HG02571 (cell line): ENCODE measurements around the gene CHAC2.
A peak's percentile ranks its signal among the peaks of the same experiment; 100 is the strongest.
"Not testable (repeated sequence)": the region's sequence is repeated elsewhere in the genome, so short reads cannot be mapped to it uniquely, and the experiment has no call there.

Experiments used
- ATAC-seq: cut with Tn5 transposase; IDR thresholded peaks from one replicate; pipeline ENCODE4 v1.9.1; 2021; ENCODE audit warnings: mild to moderate bottlenecking, moderate library complexity; ENCODE audit not compliant: unreplicated experiment

CHAC2 gene

GRCh38 chr2:53777134-53777533, 9.5 kb downstream of the CHAC2 start:
- no peak for ATAC-seq

DNA sequence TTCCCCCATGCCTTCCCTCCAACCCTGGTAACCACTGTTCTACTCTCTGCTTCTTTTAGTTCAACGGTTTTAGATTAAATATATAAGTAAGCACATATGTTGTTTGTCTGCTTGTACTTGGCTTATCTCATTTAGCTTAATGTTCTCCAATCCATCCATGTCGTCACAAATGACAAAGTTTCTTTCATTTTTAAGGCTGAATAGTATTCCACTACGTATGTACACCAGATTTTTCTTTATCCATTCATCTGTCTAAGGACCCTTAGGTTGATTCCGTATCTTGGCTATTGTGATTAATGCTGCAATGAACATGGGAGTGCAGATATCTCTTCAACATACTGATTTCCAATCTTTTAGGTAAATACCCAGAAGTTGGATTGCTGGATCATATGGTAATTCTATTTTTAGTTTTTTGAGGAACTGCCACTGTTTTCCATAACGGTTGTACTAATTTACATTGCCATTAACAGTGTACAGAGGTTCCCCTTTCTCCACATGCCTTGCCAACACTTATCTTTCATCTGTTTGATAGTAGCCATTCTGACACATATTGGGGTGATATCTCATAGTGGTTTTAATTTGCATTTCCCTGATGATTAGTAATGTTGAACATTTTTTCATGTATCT, 11.0 kb downstream of the CHAC2 start:
- ATAC-seq = no peak

DNA sequence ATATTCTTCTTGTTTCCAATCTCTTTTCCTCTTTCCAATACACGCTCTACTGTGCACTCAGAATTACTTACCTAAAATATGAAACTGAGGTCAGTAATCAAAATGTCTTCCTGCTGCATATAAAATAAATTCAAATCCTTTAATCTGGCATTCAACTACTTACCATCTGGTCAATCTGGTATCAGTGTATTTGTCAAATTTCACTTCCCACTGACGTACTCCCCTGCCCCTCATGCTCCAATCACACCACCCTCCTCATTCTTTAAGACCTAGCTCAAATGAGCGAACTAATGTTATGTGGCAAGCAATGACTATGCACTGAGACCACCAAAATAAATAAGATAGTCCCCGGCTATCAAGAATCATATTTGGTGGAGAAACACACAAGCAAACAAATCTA, 12.5 kb downstream of the CHAC2 start:
- ATAC-seq = no peak

DNA sequence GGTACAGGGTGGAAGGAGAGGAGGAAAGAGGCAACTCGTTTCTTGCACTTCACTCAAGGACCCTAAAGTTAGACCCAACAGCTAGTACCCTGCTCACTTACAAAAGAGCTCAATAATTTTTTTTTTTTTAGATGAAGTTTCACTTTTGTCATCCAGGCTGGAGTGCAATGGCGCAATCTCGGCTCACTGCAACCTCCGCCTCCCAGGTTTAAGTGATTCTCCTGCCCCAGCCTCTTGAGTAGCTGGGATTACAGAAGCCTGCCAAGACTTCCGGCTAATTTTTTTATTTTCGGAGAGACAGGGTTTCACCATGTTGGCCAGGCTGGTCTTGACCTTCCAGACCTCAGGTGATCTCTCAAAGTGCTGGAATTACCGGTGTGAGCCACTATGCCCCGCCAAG, 15.1 kb downstream of the CHAC2 start:
- ATAC-seq = no peak

DNA sequence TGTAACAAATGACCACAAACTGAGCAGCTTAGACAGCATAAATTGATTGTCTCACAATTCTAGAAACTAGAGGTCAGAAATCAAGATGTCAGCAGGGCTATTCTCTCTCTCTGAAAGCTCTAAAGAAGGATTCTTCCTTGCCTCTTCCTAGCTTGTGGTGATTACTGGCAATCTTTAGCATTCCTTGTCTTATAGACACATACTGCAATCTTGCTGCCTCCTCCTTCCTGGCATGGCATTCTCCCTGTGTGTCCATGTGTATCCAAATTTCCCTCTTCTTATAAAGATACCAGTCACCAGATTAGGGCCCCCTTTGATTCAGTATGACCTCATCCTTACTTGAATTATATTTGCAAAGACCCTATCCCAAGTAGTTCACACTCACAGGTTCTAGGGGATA, 16.8 kb downstream of the CHAC2 start:
- ATAC-seq = no peak

GRCh38 chr2:53785366-53785765, 17.8 kb downstream of the CHAC2 start:
- no peak for ATAC-seq

DNA sequence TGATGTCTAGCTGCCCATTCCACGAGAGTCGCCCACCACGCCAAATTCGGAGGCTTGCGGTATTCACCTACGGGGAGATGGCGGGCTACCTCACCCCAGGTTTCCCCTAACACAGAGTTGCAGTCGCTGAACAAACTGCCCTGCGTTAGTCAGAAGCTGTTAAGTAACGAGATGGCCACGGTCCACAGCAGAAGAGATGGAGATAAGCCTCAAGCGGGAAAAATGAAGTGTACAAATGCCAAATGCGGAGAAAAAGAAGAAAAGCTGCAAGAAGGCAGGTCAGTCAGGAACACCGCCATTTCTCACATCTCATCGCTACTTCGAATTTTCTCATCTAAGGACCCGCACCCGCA, 18.7 kb downstream of the CHAC2 start:
- ATAC-seq = peak; percentile 14

GRCh38 chr2:53786705-53787613, 19.4 kb downstream of the CHAC2 start, which contains the start of the genes ASB3 and ERLEC1:
Gene ASB3 (minus strand): TSS chr2:53786953. CDS start chr2:53765572, 21,381 bp downstream.
Gene ERLEC1 (plus strand): TSS chr2:53787044. CDS start chr2:53787211, 167 bp downstream.
- peak; percentile 92 for ATAC-seq

GRCh38 chr2:53787614-53788289, 20.1 kb downstream of the CHAC2 start:
- ATAC-seq = no peak

DNA sequence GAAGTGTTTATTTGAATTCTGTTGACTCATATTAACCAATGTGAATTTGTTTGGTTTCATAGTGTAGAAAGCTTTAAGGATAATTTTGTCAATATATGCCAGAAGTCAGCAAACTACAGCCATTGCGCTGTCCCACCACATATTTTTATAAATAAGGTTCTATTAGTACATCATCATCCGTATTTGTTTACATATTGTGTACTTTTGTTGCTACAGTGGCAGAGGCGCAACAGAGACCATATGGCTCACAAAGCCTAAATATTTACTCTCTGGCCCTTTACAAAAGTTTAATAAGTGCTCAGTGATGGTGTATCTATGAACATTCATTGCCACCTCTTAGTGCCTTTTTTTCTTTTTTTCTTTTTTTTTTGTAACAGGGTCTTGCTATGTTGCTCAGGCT, 25.7 kb downstream of the CHAC2 start:
- ATAC-seq = no peak

- no peak for ATAC-seq
Measured at GRCh38 chr2:53793821-53794220, 26.2 kb downstream of the CHAC2 start.

- no peak for ATAC-seq
Measured at GRCh38 chr2:53801547-53801946, 33.9 kb downstream of the CHAC2 start.

GRCh38 chr2:53802617-53803151, 35.1 kb downstream of the CHAC2 start:
- no peak for ATAC-seq

GRCh38 chr2:53811601-53812000, 44.0 kb downstream of the CHAC2 start:
- ATAC-seq = no peak

DNA sequence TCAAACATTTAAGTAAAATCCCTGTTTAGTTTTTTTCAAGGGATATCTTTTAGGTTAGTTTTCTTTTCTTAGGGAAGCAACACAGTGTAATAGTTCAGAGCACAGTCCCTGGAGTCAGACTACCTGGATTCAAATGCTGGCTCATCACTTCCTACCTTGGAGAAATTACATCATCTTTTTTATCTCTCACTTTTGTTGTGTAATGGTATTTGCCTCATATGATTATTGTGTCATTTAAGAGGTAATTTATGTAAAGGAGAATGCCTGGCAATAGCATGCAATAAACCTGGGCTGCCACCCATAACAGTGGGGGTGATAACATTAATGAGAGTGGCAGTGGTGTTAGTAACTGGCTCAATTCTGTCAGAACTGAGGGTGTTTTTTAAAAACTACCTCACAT, 45.5 kb downstream of the CHAC2 start:
- no peak for ATAC-seq

DNA sequence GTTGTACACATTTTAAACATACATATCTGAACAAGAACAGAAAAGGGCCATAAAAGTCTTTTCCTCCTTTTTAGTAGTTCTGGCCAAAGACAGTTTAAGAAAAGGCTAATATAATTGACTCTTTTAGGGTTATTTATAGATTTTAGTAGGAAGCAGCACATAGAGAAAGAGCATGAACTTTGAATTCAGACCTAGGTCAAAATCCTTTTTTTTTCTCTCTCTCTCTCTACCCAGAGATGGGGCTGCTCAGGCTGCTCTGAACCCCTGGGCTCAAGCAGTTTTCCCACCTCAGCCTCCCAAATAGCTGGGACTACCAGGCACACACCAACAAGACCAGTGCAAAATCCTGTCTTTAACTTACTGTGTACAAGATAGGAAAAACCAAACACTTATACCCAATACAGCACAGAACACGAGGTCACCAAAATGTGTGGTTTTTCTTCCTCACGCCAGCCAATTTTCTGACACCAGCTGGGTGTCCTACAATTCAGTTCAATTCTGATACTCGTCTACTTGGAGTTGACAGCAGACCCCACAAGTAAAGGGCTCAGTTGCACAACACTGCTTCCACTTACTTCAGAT, 51.3 kb downstream of the CHAC2 start:
- no peak for ATAC-seq

DNA sequence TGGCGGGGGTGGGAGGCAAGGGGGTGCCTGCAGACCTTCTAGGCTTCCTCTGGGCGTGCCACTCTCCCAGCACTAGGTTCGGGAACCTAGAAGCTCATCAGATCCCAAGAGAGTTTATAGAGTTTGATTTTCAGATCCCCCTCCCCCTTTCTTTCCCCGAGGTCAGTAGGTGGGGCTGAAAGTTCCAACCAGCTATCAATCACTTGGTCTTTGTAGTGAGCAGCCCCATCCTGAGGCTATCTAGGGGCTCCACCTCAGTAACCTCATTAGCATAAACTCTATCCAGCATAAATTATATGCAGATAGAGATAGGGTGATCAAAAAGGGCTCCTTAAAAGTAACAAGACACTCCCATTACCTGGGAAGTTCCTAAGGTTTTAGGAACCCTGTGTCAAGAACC, 52.0 kb downstream of the CHAC2 start:
- ATAC-seq = no peak

DNA sequence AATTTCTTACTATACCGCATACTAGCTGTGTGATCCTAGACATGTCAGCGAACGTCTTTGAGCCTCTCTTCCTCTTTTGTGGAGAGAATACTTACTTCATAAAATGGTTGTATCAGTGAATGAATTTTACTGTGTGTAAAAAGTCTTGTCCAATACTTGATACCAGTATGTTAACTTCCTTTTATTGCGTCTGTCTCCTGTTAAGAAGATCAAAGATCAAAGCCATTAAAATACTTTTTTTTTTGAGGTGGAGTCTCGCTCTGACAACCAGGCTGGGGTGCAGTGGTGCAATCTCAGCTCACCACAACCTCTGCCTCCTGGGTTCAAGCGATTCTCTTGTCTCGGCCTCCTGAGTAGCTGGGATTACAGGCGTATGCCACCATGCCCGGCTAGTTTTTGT, 52.4 kb downstream of the CHAC2 start:
- no peak for ATAC-seq

DNA sequence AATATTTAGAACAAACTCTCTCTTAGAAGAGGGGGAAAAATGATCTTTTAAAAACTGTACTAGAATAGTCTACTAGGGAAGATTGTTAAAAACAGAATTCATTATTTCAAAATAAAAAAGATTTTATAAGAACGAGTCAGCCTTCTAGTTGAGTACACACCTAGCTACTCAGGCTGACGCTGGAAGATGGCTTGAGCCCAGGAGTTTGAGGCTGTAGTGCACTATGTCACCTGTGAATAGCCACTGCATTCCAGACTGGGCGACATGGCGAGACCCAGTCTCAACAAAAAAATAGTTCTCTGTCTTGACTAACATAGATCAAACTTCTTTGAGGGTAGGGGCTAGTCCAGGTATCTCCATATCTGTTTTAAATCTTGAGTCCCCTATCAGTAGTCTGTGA, 53.1 kb downstream of the CHAC2 start:
- ATAC-seq = no peak

DNA sequence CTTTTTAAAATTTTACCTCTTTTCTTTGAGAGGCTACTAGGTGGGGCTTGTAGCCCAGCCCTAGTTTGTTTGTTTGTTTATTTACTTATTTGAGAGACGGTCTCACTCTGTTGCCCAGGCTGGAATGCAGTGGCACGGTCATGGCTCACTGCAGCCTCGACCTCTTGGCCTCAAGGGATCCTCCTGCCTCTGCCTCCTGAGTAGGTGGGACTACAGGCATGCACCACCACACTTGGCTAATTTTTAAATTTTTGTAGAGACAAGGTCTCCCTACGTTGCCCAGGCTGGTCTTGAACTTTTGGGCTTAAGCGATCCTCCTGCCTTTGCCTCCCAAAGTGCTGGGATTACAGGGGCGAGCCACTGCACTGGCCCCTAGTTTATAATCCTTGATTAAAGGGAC, 54.2 kb downstream of the CHAC2 start:
- no peak for ATAC-seq

GRCh38 chr2:53823639-53824038, 56.0 kb downstream of the CHAC2 start:
- not testable (repeated sequence) for ATAC-seq
